ENCODE results near the gene LAD1. TPM values are rescaled to one million over a fixed set of nuclear protein-coding genes. Genes with fewer than 3 reads are reported as not detected.

Gene LAD1
- total RNA-seq, 1 donor from 2014 or later: not detected

GRCh38 chr1:201351617-201352016 is 47.5 kb downstream of the LAD1 start:
- H3K9me3 Mint-ChIP-seq: no peaks in the 10 kb centered on the region
- peaks cover 23% of the 10 kb centered on the region for H3K27me3 Mint-ChIP-seq
- CTCF ChIA-PET: no interaction called here
- ATAC-seq (ENCODE audit: low read depth) (no peak), DNase-seq (no peak)
- intact Hi-C loops (cut with micrococcal nuclease): no loop called here
- no peaks in the 10 kb centered on the region for H3K36me3 Mint-ChIP-seq (ENCODE audit: low read depth)
- no peak overlapping the region for H3K27ac Mint-ChIP-seq
- no peaks in the 10 kb centered on the region for H3K4me1 Mint-ChIP-seq
- TF ChIP-seq CTCF (IDR thresholded peaks at IDR 0.05): no peak
- POLR2A ChIA-PET: no interaction called here
- no peak overlapping the region for H3K4me3 Mint-ChIP-seq

- no peaks in the 10 kb centered on the region for H3K36me3 Mint-ChIP-seq (ENCODE audit: low read depth)
- no peaks in the 10 kb centered on the region for H3K9me3 Mint-ChIP-seq
- no peak overlapping the region for H3K27ac Mint-ChIP-seq
- no peak overlapping the region for H3K4me3 Mint-ChIP-seq
- POLR2A ChIA-PET: no interaction called here
- CTCF ChIA-PET: no interaction called here
- TF ChIP-seq CTCF (IDR thresholded peaks at IDR 0.05): no peak
- no peak for ATAC-seq (ENCODE audit: low read depth)
- no peaks in the 10 kb centered on the region for H3K4me1 Mint-ChIP-seq
- intact Hi-C loops (cut with micrococcal nuclease): no loop called here
- no peak for DNase-seq
- peaks cover 23% of the 10 kb centered on the region for H3K27me3 Mint-ChIP-seq
Observed at GRCh38 chr1:201350884-201351283, 48.2 kb downstream of the LAD1 start.

GRCh38 chr1:201350361-201350725 is 48.8 kb downstream of the LAD1 start:
- no peak for DNase-seq
- intact Hi-C loops (cut with micrococcal nuclease): no loop called here
- peaks cover 24% of the 10 kb centered on the region for H3K27me3 Mint-ChIP-seq
- TF ChIP-seq CTCF (IDR thresholded peaks at IDR 0.05): no peak
- ATAC-seq (ENCODE audit: low read depth): no peak
- H3K4me1 Mint-ChIP-seq: no peaks in the 10 kb centered on the region
- H3K4me3 Mint-ChIP-seq: no peak overlapping the region
- no peak overlapping the region for H3K27ac Mint-ChIP-seq
- H3K36me3 Mint-ChIP-seq (ENCODE audit: low read depth): no peaks in the 10 kb centered on the region
- no peaks in the 10 kb centered on the region for H3K9me3 Mint-ChIP-seq
- POLR2A ChIA-PET: no interaction called here
- CTCF ChIA-PET: no interaction called here

GRCh38 chr1:201349092-201349491 is 50.0 kb downstream of the LAD1 start:
- intact Hi-C loops (cut with micrococcal nuclease): no loop called here
- Mint-ChIP-seq H3K4me3 (no peak overlapping the region), H3K9me3 (no peaks in the 10 kb centered on the region), H3K36me3 (ENCODE audit: low read depth) (no peaks in the 10 kb centered on the region), H3K27ac (no peak overlapping the region), H3K4me1 (no peaks in the 10 kb centered on the region), H3K27me3 (peaks cover 28% of the 10 kb centered on the region)
- no peak for TF ChIP-seq CTCF (IDR thresholded peaks at IDR 0.05)
- ChIA-PET CTCF (no interaction called here), POLR2A (no interaction called here)
- ATAC-seq (ENCODE audit: low read depth) (no peak), DNase-seq (no peak)

- Mint-ChIP-seq H3K36me3 (ENCODE audit: low read depth) (no peaks in the 10 kb centered on the region), H3K27ac (no peak overlapping the region), H3K9me3 (no peaks in the 10 kb centered on the region), H3K4me3 (no peak overlapping the region), H3K4me1 (no peaks in the 10 kb centered on the region), H3K27me3 (peaks cover 25% of the 10 kb centered on the region)
- ChIA-PET POLR2A (no interaction called here), CTCF (interaction anchor here (1.2 kb wide), 1 partner anchor 15 kb away, joined by 3 read pairs; no protein-coding TSS in a partner anchor)
- DNase-seq (no peak), ATAC-seq (ENCODE audit: low read depth) (no peak)
- no peak for TF ChIP-seq CTCF (IDR thresholded peaks at IDR 0.05)
- intact Hi-C loops (cut with micrococcal nuclease): no loop called here
Observed at GRCh38 chr1:201348211-201348566, 50.9 kb downstream of the LAD1 start.
